CD8-positive, alpha-beta memory T cell (primary cell): ENCODE results near the gene C17orf113. TPM values are rescaled to one million over a fixed set of nuclear protein-coding genes. Genes with fewer than 3 reads are reported as not detected.

Source experiments
- CTCF ChIA-PET: fragments of 350-600 bp; sonication (Branson Sonifier 250); formaldehyde crosslinking; loops from one replicate; lab custom pipeline; 2021; ENCODE audit warnings: antibody characterized with exemption; lab: Charles Lee
- POLR2A ChIA-PET: fragments of 350-600 bp; sonication (Branson Sonifier 250); formaldehyde crosslinking; loops from one replicate; lab custom pipeline; 2021; ENCODE audit warnings: antibody characterized with exemption; lab: Charles Lee
- DNase-seq, 5 donors: peaks; one replicate each; pipeline versions ENCODE4 v3.0.0 to v3.0.0-alpha.2; 2020 to 2022; ENCODE audit warnings: mixed read lengths in 1 of 5
- H3K27ac ChIP-seq: one replicate; pipeline ENCODE4 v1.7.0; 2013; ENCODE audit warnings: low read depth, mild to moderate bottlenecking, low read length, moderate library complexity
- H3K27me3 ChIP-seq: 2 replicates; pipeline ENCODE4 v1.7.0; 2013; ENCODE audit warnings: low read length, mild to moderate bottlenecking; ENCODE audit not compliant: insufficient read depth, poor library complexity, severe bottlenecking
- H3K36me3 ChIP-seq: 2 replicates; pipeline ENCODE4 v1.7.0; 2013; ENCODE audit warnings: mild to moderate bottlenecking, low read length, moderate library complexity; ENCODE audit not compliant: insufficient read depth
- H3K4me1 ChIP-seq: 2 replicates; pipeline ENCODE4 v1.7.0; 2013; ENCODE audit warnings: mild to moderate bottlenecking, low read length, moderate library complexity; ENCODE audit not compliant: insufficient read depth
- H3K4me3 ChIP-seq: 2 replicates; pipeline ENCODE4 v1.7.0; 2013; ENCODE audit warnings: mild to moderate bottlenecking, low read length
- H3K9me3 ChIP-seq: 2 replicates; pipeline ENCODE4 v1.7.0; 2013; ENCODE audit warnings: mild to moderate bottlenecking, low read length
- H3K27ac Mint-ChIP-seq, 8 donors: one replicate each; pipeline ENCODE4 v1.8.0; 2020 to 2021; ENCODE audit warnings: mixed read lengths in 8 of 8, mild to moderate bottlenecking in 6 of 8, inconsistent platforms in 3 of 8, moderate library complexity in 3 of 8
- H3K27me3 Mint-ChIP-seq, 2 donors: one replicate each; pipeline ENCODE4 v1.8.0; 2020 to 2021; ENCODE audit warnings: mixed read lengths in 2 of 2, mild to moderate bottlenecking in 1 of 2, moderate library complexity in 1 of 2
- H3K36me3 Mint-ChIP-seq, 3 donors: one replicate each; pipeline ENCODE4 v1.8.0; 2020 to 2021; ENCODE audit warnings: mixed read lengths in 3 of 3, inconsistent platforms in 1 of 3, mild to moderate bottlenecking in 1 of 3
- H3K4me1 Mint-ChIP-seq, 3 donors: one replicate each; pipeline ENCODE4 v1.8.0; 2020 to 2021; ENCODE audit warnings: mixed read lengths in 3 of 3, inconsistent platforms in 1 of 3, mild to moderate bottlenecking in 1 of 3
- H3K4me3 Mint-ChIP-seq, 7 donors: one replicate each; pipeline ENCODE4 v1.8.0; 2020 to 2021; ENCODE audit warnings: mixed read lengths in 7 of 7, mild to moderate bottlenecking in 6 of 7, moderate library complexity in 4 of 7, inconsistent platforms in 2 of 7
- H3K9me3 Mint-ChIP-seq, 5 donors: one replicate each; pipeline ENCODE4 v1.8.0; 2020 to 2022; ENCODE audit warnings: mixed read lengths in 5 of 5, mild to moderate bottlenecking in 3 of 5, moderate library complexity in 2 of 5, inconsistent platforms in 1 of 5
- polyA plus RNA-seq: library from polyadenylated mRNA; unstranded; fragments of 300-500 nt; fragmentation: Illumina TruSeq; gene quantifications from one replicate; pipeline ENCODE4 v1.2.3, GENCODE V29; 2021
- total RNA-seq, 2 experiments: library from RNA; stranded (reverse); gene quantifications; one replicate each; pipeline ENCODE4 v1.2.3, GENCODE V29; 2021

C17orf113 gene
- total and polyA plus RNA-seq, 3 experiments from 2014 or later = 0.10 to 0.20 (median 0.15) TPM

DNA sequence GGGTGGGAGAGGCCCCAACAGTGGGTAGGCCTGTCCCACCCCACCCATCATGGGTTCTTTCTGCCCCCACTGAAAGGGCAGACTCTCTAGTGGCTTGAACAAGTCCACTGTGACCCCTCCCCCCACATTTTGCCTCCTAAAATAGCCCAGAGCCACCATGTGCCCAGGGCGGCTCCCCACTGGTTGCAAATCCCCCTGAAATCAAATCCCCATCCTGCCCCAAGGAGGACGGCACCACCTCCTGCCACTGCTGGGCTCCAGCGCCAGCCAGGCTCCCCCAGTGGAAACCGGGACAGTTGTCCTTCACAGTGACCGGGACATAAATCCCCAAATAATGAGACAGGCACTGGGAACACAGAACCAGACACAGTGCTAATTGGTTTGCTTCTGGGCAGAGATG lies 27.4 kb upstream of the C17orf113 start:
- H3K27me3 ChIP-seq = no peaks in the 10 kb centered on the region
- no peaks in the 10 kb centered on the region for H3K36me3 ChIP-seq
- no peak overlapping the region for H3K4me3 Mint-ChIP-seq
- peaks cover 0 to 2% (median 1%) of the 10 kb centered on the region in 3 donors for H3K4me1 Mint-ChIP-seq
- ChIA-PET CTCF (no interaction called here), POLR2A (no interaction called here)
- H3K9me3 Mint-ChIP-seq = no peaks in the 10 kb centered on the region
- no peak overlapping the region for H3K27ac Mint-ChIP-seq
- H3K36me3 Mint-ChIP-seq = peaks cover 0 to 5% (median 0%) of the 10 kb centered on the region in 3 donors
- H3K27ac ChIP-seq = no peak overlapping the region
- no peaks in the 10 kb centered on the region for H3K9me3 ChIP-seq
- H3K27me3 Mint-ChIP-seq = peaks cover 10 to 18% of the 10 kb centered on the region in 2 donors
- DNase-seq = no peak
- no peaks in the 10 kb centered on the region for H3K4me1 ChIP-seq
- no peak overlapping the region for H3K4me3 ChIP-seq

DNA sequence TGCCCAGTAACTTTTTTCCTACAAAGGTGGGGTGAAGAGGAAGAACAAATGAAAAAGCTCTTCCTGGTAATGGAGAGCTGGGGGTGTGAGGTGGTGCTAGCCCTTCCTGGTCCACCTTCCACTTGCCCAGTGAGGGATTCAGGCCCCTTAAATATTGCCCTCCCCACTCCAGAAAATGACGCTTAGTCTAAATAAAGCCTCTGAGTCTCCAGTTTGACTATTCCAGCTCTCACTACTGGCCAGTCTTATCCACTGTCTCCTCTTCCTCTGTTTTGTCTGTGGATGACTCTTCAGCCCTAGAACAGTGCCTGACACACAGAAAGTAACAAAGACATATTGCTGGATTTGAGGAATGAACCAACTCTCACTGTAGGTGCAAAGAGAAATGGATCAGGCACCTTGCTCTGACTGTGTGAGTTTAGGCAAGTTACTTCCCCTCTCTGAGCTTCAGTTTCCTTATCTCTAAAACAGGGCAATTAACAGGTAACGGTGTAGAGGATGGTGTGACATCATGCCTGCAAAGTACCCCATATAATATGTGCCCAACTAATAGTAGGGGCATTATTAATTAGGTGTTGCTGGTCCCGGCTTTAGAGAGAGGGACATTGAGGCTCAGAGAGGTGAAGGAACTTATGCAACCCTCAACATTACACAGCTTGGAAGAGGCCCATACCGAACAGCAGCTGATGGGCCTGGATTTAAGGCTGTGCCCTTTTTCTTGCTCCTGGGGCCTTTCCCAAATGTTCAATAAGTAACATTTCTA lies 26.6 kb upstream of the C17orf113 start:
- Mint-ChIP-seq H3K4me3 (no peak overlapping the region), H3K4me1 (peaks cover 1 to 6% (median 2%) of the 10 kb centered on the region in 3 donors), H3K36me3 (peaks cover 0 to 5% (median 0%) of the 10 kb centered on the region in 3 donors), H3K27ac (peak overlapping the region in 1 of 8 donors; percentile 38), H3K9me3 (no peaks in the 10 kb centered on the region), H3K27me3 (peaks cover 11 to 21% of the 10 kb centered on the region in 2 donors)
- Histone ChIP-seq H3K27ac (no peak overlapping the region), H3K9me3 (no peaks in the 10 kb centered on the region), H3K27me3 (peaks cover 4% of the 10 kb centered on the region), H3K4me1 (peaks cover 4% of the 10 kb centered on the region), H3K4me3 (no peak overlapping the region), H3K36me3 (no peaks in the 10 kb centered on the region)
- ChIA-PET CTCF (interaction anchor here (0.9 to 1.0 kb wide), 3 partner anchors 9 to 261 kb away, joined by 3 to 4 read pairs (median 3); no protein-coding TSS in a partner anchor), POLR2A (no interaction called here)
- DNase-seq = no peak

DNA sequence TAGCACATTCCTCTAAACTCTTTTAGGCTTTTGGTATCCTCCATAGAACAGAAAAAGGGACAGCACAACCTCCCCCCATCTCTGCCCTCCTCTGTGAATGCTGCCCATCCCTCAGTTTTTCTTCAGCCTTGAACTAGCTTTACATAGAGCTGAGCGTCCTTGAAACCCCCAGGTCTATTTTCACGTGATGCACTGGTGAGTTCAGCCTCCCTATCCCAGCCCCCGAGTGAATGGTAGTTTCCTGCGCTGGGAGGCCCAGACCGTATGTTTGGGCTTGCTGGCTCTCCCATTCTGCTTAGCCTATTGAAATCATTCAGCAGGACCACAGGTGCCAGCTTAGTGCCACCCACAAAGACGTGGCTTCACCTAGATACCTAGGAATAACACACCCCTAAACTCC lies 25.4 kb upstream of the C17orf113 start:
- no peaks in the 10 kb centered on the region for H3K9me3 ChIP-seq
- H3K4me1 ChIP-seq = peaks cover 8% of the 10 kb centered on the region
- DNase-seq = no peak
- H3K27me3 ChIP-seq = peaks cover 9% of the 10 kb centered on the region
- Mint-ChIP-seq H3K36me3 (peaks cover 0 to 5% (median 0%) of the 10 kb centered on the region in 3 donors), H3K4me3 (no peak overlapping the region), H3K27me3 (peaks cover 13 to 30% of the 10 kb centered on the region in 2 donors), H3K9me3 (no peaks in the 10 kb centered on the region), H3K27ac (no peak overlapping the region), H3K4me1 (peaks cover 4 to 14% (median 5%) of the 10 kb centered on the region in 3 donors)
- CTCF ChIA-PET = no interaction called here
- H3K4me3 ChIP-seq = no peak overlapping the region
- POLR2A ChIA-PET = no interaction called here
- no peak overlapping the region for H3K27ac ChIP-seq
- H3K36me3 ChIP-seq = no peaks in the 10 kb centered on the region

DNA sequence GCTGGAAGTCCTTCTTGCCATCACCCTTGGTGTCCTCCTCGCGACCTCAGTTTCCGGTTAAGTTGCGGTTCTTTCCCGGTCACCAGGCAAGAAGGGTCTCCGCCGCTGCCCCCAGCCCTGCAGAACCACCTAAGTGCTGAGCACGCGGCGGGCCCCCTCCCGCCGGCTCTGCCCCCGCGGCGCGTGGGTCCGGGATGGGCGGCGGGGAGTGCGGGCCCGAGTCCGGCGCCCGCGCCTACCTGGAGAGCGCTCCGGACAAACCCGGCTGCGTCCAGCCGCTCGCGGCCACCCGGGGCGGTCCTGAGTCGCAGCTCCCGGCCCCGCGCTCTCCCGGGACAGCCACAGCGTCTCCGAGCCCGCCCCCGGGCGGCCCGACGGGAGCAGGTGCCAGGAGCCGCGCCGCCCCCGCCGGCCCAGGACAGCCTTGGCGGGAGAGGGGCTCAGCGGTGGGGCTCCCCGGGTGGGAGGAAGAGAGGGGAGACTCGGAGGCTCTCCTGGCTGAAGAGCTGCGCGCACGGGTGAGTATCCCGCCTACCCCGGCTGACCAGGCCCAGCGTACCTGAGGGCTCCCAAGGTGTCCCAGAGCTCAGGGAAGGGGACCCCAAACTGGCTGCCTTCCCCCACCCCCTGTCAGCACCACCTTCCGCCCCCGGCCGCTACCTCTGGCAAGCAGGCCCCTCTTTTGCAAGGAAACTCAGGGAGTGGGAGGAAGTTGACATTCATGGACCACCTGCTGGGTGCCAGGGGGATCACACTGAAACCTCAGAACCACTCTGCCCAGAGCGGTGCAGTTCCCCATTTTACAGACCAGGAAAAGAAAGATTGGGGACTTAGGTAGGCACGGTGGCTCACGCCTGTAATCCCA lies 22.2 kb upstream of the C17orf113 start:
- peaks cover 8% of the 10 kb centered on the region for H3K4me1 ChIP-seq
- Mint-ChIP-seq H3K27ac (no peak overlapping the region), H3K4me3 (peak overlapping the region in 5 of 7 donors; percentile 44 to 81 (median 62)), H3K9me3 (no peaks in the 10 kb centered on the region), H3K4me1 (peaks cover 4 to 14% (median 5%) of the 10 kb centered on the region in 3 donors), H3K27me3 (peaks cover 15 to 40% of the 10 kb centered on the region in 2 donors), H3K36me3 (peaks cover 0 to 5% (median 0%) of the 10 kb centered on the region in 3 donors)
- CTCF ChIA-PET = interaction anchor here (0.6 to 1.4 kb wide), 3 partner anchors 41 to 106 kb away, joined by 3 read pairs; no protein-coding TSS in a partner anchor
- no peak overlapping the region for H3K4me3 ChIP-seq
- POLR2A ChIA-PET = no interaction called here
- no peaks in the 10 kb centered on the region for H3K36me3 ChIP-seq
- H3K27ac ChIP-seq = no peak overlapping the region
- H3K9me3 ChIP-seq = no peaks in the 10 kb centered on the region
- H3K27me3 ChIP-seq = peaks cover 9% of the 10 kb centered on the region
- no peak for DNase-seq

DNA sequence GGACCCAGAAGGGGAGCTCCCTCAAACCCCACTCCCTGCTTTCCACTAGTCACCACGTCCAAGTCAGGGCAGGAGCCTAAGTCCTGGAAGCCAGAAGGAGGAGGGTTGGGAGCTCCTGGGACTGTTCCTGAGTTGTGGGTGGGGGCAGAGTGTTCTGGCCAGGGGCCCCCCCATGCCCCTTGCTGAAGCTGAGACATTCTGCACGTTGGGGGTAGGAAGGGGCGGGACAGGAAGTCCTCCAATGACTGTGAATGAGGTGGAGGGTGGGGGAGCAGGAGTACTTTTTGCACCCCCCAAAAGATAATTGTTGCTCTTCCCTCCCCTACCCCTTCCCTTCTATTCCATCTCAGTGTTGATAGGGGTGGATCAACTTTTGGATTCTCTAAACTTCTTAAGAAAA lies 21.4 kb upstream of the C17orf113 start:
- peak overlapping the region in 2 of 8 donors; percentile 18 to 64 for H3K27ac Mint-ChIP-seq

DNA sequence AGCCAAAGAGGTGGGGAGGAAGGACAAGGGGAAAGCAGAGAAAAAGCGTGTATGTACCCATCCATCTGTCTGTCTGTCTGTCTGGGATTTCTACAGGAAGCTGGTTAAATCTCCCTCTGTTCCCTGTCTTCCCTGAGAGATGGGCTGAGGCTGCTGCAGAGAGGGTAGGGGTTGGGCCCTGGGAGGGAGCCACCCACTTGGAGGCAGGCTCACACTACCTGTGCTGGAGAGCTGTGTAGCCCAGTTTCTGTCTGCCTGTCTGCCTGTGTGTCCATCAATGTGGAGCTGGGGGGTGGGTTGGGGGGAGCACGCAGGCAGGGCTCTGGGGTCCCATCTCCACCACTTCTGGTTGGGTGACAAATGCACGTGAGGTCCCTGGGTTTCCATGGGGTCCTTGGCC lies 18.6 kb upstream of the C17orf113 start:
- POLR2A ChIA-PET = interaction anchor here (0.6 kb wide), 1 partner anchor 46 kb away, joined by 5 read pairs; no protein-coding TSS in a partner anchor
- peaks cover 0 to 3% (median 0%) of the 10 kb centered on the region in 3 donors for H3K36me3 Mint-ChIP-seq
- H3K9me3 ChIP-seq = no peaks in the 10 kb centered on the region
- peaks cover 13% of the 10 kb centered on the region for H3K4me1 ChIP-seq
- H3K27me3 Mint-ChIP-seq = peaks cover 16 to 35% of the 10 kb centered on the region in 2 donors
- DNase-seq = no peak
- CTCF ChIA-PET = interaction anchor here (1.2 to 5.5 kb wide), 5 partner anchors 15 to 49 kb away, joined by 3 to 57 read pairs (median 6); partner anchors contain the start of gene NKIRAS2
- no peaks in the 10 kb centered on the region for H3K36me3 ChIP-seq
- H3K4me1 Mint-ChIP-seq = peaks cover 7 to 18% (median 8%) of the 10 kb centered on the region in 3 donors
- no peak overlapping the region for H3K27ac Mint-ChIP-seq
- no peaks in the 10 kb centered on the region for H3K9me3 Mint-ChIP-seq
- H3K4me3 ChIP-seq = no peak overlapping the region
- peaks cover 9% of the 10 kb centered on the region for H3K27me3 ChIP-seq
- no peak overlapping the region for H3K4me3 Mint-ChIP-seq
- H3K27ac ChIP-seq = no peak overlapping the region

More for the DNA sequence above, 21.4 kb upstream of the C17orf113 start:
- Histone ChIP-seq H3K4me3 (no peak overlapping the region), H3K4me1 (peaks cover 8% of the 10 kb centered on the region), H3K36me3 (no peaks in the 10 kb centered on the region), H3K9me3 (no peaks in the 10 kb centered on the region), H3K27ac (no peak overlapping the region), H3K27me3 (peaks cover 9% of the 10 kb centered on the region)
- Mint-ChIP-seq H3K27me3 (peaks cover 15 to 40% of the 10 kb centered on the region in 2 donors), H3K36me3 (peaks cover 0 to 5% (median 0%) of the 10 kb centered on the region in 3 donors), H3K9me3 (no peaks in the 10 kb centered on the region), H3K4me1 (peaks cover 4 to 14% (median 5%) of the 10 kb centered on the region in 3 donors), H3K4me3 (peak overlapping the region in 5 of 7 donors; percentile 37 to 74 (median 55))
- POLR2A ChIA-PET = no interaction called here
- DNase-seq = no peak
- CTCF ChIA-PET = interaction anchor here (1.2 to 1.4 kb wide), 2 partner anchors 41 to 46 kb away, joined by 3 read pairs; no protein-coding TSS in a partner anchor

DNA sequence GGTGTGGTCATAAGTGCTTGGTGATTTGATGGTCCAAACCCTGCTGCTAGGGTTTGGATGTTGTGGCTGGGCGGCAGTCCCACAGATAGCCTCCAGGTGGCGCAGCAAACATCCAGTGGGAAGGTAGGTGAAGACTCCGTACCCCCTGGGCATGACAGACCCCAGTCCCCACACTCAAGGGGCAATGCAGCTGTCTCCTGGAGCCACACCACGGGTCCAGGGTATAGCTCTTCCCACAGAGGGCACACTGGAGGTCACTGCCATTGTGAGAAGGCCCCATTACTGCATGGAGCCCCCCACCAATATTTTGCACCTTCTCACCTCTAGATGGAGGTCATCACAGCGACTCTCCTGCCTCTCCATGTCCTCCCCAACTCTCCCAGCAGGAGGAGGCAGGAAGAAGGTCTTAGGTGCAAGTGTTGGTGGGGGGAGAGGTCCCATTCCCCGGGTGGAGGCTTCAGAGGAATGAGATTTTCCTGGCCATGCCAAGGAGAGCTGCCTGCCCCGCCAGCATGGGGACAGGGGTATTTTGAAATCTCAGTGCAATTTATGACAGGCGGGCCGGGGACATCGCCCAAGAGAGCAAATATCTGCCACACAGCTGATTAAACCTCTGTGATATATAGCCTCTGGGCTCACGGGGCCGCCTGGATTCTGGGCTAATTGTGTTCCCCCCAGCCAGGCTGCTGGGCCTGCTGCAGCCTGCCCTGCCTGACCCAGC lies 17.1 kb upstream of the C17orf113 start:
- ChIA-PET POLR2A (no interaction called here), CTCF (interaction anchor here (0.9 to 5.5 kb wide), 16 partner anchors 9 to 155 kb away, joined by 3 to 57 read pairs (median 4); partner anchors contain the start of gene NKIRAS2)
- H3K27me3 ChIP-seq = peaks cover 9% of the 10 kb centered on the region
- H3K4me1 ChIP-seq = peaks cover 20% of the 10 kb centered on the region
- no peaks in the 10 kb centered on the region for H3K36me3 ChIP-seq
- peaks cover 9 to 20% (median 13%) of the 10 kb centered on the region in 3 donors for H3K4me1 Mint-ChIP-seq
- peaks cover 17 to 24% of the 10 kb centered on the region in 2 donors for H3K27me3 Mint-ChIP-seq
- H3K9me3 Mint-ChIP-seq = no peaks in the 10 kb centered on the region
- peak; percentile 43 to 78 (median 62) for DNase-seq
- H3K27ac Mint-ChIP-seq = peak overlapping the region in 1 of 8 donors; percentile 60
- no peak overlapping the region for H3K4me3 ChIP-seq
- no peak overlapping the region for H3K27ac ChIP-seq
- no peaks in the 10 kb centered on the region for H3K9me3 ChIP-seq
- H3K4me3 Mint-ChIP-seq = no peak overlapping the region
- H3K36me3 Mint-ChIP-seq = no peaks in the 10 kb centered on the region
